ENCODE measurements around the gene AVP.

Gene AVP

DNA sequence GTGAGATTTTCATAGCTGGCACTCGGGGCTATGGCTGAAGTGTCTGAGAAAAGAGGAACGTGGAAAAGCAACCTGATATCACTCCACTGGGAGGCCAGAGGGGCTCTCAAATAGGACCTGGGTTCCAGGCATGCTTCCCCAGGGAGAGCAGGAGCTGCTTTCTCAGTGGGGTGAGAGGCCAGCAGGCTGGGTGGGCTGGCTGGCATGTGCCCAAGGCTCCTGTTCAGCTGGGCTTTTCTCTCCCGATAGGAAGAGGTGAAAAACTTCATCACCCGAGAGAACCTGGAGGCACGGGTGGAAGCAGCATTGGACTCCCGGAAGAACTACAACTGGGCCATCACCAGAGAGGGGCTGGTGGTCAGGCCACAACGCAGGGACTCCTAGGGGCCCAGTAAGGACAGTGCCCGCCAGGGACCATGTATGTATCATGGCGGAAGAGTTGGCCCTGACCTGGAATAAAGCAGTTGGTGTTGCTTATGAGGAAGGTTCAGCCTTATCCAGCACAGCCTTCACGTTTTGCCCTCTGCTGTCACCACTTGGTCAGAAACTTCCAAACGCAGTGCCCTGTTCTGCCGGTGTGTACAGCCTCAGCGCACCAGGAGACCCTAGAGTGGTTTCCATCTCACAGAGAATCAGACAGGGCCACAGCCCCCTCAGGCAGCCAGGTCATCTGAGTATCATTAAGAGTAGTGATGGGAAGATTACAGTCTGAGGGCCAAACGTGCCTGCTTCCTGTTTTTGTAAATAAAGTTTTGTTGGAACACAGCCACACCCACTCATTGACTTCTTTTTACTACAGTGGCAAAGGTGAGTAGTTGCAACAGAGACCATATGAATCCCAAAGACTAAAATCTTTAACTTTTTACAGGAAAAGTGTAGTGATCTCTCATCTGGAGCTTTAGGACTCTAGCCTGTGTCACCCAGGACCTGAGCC, 36.8 kb downstream of the AVP start:
- DNase-seq (ENCODE audit: low read depth) = no peak

DNA sequence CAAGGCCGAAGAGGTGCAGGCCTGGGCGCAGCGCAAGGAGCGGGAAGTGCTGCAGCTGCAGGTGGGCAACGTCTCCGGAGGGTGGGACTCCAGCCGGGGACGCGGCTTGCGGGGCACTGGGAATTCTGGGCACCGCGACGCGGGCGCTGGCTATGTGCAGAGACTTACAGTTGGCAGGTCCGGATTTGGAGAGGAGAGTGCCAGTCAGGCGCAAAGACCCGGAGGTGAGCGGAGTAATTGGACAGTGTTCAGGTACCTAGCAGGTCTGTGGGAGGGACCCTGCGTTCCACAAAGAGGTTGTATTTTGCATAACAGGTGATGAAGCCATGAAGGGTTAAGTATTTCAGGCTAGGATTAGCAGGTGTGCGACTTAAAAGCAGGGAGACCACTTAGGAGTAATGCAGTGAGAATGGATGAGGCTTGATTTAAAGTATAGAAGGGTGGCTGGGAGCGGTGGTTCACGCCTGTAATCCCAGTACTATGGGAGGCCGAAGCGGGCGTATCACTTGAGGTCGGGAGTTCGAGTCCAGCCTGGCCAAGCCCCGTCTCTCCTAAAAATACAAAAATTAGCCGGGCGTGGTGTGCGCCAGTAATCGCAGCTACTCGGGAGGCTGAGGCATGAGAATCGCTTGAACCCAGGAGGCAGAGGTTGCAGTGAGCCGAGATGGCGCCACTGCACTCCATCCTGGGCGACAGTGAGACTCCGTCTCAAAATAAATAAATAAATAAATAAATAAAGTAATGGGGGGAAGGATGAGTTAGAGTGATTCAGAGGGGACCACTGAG, 37.7 kb downstream of the AVP start:
- DNase-seq (ENCODE audit: low read depth) = no peak

DNA sequence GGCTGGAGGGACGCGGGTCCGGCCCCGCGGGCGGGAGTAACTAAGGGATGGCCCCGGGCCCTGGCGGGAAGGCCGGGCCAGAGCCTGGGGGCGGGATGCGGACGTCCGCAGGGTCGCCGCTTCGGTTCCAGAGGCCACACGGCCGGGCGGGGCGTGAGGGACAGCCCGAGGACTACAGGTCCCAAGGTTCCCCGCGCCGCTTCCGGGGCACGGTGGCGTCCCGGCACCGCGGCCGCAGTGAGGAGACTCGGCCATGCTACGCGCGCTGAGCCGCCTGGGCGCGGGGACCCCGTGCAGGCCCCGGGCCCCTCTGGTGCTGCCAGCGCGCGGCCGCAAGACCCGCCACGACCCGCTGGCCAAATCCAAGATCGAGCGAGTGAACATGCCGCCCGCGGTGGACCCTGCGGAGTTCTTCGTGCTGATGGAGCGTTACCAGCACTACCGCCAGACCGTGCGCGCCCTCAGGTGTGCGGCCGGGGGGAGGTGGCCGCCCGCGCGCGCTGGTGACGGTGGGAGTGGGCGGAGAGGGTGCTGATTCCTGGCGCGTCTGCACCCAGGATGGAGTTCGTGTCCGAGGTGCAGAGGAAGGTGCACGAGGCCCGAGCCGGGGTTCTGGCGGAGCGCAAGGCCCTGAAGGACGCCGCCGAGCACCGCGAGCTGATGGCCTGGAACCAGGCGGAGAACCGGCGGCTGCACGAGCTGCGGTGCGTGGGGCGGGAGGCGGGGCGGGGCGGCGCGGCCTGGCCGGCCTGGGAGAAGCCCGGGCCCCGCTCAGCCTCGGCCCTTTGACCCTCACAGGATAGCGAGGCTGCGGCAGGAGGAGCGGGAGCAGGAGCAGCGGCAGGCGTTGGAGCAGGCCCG, 38.5 kb downstream of the AVP start, which contains the start of gene MRPS26:
MRPS26 (plus strand) TSS at position 237 of the 861 bp plus-strand sequence; CDS start at position 254, 17 bp downstream.
- DNase-seq (ENCODE audit: low read depth) = peak; percentile 70

DNA sequence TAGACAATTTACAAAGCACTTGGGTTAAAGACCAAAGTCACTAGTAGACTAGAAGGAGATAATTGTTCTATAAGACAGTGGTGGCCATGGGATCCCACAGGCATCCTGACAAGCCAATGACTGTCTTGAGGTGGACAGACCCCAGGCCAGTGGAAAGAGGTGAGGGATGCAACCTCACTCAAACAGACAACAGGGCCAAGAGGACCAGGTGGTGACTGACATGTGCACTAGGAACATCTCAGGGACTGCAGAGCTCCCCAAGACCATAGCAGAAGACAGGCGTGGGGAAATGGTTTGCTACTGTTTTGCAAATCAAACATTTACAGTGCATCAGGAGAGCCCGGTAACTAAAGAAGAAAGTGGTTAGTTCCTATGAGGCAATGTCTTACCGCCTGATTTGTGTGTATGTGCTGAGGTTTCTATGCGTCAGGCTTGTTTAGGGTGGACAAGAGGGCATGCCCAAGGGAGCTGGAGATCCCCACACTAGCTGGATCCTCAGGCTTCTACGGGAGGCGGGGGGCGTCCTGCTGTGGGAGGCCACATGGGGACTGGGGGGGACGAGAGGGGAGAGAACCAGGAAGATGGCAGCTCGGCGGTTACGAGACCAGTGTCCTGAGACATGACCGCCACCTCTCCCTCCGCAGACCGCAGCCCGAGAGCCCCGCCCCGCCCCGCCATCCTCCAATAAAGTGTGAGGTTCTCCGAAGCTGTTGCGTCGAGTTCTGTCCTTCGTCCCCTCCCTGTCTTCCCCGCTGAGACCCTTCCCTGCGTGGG, 39.3 kb downstream of the AVP start:
- DNase-seq (ENCODE audit: low read depth) = peak; percentile 13

DNA sequence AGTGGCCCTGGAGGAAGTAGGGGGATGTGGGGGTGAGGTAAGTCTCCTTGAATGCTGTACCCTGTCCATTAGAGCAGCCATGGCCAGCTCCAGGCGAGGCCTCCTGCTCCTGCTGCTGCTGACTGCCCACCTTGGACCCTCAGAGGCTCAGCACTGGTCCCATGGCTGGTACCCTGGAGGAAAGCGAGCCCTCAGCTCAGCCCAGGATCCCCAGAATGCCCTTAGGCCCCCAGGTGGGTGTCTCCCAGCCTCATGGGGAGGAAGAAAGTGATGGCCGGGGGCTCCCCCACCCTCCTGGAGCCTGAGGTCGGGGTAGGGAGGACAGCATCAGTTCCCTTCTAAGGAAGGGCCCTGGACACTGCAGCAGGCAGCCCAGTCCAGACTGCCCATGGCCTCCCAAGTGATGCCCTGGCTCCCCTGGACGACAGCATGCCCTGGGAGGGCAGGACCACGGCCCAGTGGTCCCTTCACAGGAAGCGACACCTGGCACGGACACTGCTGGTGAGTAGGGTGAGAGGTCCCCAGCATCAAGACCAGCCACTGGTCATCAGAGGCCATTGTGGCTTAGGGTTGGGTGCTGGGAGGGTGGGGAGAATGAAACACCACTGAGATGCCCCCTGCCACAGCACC, 40.1 kb downstream of the AVP start:
- no peak for DNase-seq (ENCODE audit: low read depth)

DNA sequence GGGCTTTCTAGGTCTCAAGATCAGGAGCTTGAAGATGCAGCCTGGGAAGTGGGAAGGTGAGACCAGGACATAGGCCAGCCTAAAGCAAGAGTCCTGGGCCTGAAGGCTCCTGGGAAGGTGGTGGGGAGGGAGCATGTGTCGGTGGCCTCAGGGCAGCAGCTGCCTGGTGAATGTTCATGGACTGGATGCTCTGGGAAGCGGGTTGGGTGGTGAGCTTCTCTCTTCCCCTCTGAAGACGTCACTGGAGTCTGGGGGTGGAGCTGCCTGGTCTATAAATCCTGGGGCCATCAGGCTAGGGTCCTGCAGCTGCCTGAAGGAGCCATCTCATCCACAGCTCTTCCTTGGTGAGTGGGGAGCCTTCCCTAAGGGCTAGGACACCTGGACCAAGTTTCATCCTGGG, 41.2 kb downstream of the AVP start, which contains the start of gene GNRH2:
GNRH2 (plus strand) TSS at position 301 of the 400 bp plus-strand sequence. CDS start 793 bp downstream, outside the sequence.
- no peak for DNase-seq (ENCODE audit: low read depth)

DNA sequence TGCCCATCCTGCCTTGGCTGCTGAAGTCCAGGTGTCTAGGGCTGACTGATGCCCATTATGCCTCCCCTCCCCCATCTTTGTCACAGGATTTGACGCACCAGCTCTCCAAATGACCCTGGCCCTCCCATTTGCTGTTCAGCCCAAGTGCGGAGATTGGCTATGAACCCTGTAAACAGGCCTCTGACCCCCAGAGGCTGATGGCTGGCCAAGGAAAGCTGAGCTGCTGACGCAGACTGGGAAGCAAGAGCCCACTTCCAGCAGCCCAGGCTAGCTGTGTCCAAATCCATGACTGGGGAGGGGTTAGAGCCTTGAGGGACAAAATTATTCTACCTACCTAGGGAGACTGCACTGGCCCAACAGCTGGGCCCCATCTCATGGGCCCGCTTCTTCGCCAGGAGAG, 41.9 kb downstream of the AVP start:
- no peak for DNase-seq (ENCODE audit: low read depth)

DNA sequence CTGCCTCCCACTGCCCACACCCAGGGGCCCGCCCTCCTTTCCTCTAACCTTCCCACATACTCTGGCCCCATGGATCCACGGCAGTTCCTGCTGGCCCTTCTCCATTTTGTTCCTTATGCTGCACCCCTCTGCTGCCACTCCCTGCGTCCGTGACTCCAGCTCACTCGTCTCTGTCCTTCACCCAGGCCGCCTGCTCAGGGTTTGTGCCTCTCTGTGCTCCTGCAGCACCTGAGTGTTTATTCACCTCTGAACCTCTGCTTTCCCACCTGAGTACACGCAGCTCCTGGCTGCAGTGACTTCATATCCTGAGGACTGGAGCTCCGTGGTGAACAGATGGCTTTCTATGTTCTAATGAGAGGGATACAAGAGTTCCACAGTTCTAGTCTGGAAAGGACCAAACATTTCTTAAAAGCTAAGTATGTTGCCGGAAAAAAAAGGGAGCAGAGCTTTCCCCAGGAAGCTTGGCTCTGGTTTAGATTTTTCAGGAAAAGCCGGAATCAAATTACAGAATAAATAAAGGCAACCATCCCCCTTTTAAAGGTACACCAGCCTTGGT, 42.6 kb downstream of the AVP start:
- no peak for DNase-seq (ENCODE audit: low read depth)

DNA sequence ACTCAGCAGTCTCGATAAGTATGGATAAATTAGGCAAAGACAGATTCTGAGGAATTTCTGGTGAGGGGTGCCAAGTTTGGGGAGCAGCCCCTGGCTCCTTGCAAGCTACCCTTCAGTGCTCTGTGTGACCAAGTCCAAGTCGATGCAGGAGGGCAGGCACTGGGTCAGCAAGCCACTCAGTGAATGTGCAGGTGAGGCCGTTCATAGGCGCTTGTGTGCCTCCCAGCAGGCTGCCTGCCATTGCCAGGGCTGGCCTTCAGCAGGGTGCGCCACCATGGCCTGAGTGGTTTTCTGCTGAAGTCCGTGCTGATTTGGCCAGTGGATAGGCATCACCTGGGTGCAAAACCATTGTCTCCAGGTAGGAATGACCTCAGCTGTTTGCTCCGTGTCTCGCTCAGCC, 44.4 kb downstream of the AVP start:
- no peak for DNase-seq (ENCODE audit: low read depth)

DNA sequence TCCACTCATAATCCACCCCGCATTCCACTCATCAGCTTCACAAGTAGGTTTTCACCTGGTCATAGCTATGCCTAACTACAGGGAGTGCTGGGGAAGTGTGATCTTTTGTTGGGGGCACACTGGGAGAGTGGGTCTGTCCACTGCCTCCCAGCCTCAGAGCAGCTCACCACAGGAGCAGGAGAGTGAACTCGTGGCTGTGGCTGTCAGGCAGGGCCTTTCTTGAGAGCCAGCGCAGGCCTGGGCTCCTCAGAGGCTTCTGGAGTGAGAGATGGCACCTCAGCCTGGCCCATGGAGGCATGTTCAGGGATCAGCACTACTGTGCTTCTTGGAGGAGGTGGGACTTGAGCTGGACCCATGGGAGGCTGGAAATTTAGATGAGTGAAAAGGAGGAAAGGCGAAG, 45.1 kb downstream of the AVP start:
- DNase-seq (ENCODE audit: low read depth) = no peak

DNA sequence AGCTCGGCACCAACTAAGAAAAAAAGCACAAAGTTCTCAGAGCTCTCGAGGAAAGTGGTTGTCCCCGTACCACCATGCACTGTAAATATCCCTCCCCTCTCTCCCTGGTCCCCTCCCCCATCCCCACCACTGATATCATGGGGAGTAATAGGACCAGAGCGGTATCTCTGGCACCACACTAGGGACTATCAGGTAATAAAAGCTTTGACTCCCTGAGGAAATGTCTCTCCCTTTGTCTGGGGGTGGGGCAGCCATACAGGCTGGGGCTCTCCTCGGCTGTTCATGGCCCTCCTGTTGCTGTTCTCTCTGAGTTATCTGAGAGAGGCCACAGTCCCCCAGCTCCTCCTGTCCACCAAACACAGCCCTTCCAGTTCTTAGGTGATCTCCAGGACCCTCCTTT, 46.1 kb downstream of the AVP start:
- no peak for DNase-seq (ENCODE audit: low read depth)

DNA sequence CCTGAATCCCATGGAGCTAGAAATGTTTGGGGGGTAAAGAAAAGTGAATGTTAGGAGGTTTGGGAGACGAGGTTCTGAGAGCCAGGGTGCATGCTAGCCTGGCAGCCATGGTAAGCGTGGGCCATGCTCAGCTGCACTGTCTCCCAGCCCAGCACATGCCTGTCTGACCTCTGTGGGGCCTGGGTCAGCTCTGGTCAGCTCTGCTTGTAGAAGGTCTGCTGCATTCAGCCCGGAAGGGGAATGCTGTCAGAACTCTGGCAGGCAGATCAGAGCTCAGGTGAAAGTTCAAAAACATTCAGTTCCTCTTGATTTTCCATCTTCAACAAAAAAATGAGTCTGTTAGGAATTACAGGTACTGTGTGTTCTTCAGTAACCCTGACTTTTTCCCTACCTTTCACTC, 46.9 kb downstream of the AVP start:
- DNase-seq (ENCODE audit: low read depth) = no peak

DNA sequence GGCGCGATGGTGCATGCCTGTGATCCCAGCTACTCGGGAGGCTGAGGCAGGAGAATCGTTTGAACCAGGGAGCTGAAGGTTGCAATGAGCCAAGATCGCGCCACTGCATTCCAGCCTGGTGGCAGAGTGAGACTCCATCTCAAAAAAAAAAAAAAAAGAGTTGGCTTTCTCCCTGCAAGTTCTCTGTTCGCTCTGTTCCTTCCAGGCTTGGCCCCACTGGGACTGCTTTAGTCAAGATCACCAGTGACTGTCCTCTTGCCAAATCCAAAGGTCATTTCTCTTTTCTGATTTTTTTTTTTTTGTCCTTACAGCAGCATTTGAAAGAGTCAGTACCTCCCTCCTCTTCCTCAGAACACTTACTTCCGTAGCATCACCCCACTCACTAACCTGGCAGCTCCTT, 51.9 kb downstream of the AVP start:
- no peak for DNase-seq (ENCODE audit: low read depth)
